ENCODE measurements around the gene ZNF423. TPM values are rescaled to one million over a fixed set of nuclear protein-coding genes. Genes with fewer than 3 reads are reported as not detected.

ZNF423 gene
- total RNA-seq, 1 donor from 2014 or later = 10.7 TPM

DNA sequence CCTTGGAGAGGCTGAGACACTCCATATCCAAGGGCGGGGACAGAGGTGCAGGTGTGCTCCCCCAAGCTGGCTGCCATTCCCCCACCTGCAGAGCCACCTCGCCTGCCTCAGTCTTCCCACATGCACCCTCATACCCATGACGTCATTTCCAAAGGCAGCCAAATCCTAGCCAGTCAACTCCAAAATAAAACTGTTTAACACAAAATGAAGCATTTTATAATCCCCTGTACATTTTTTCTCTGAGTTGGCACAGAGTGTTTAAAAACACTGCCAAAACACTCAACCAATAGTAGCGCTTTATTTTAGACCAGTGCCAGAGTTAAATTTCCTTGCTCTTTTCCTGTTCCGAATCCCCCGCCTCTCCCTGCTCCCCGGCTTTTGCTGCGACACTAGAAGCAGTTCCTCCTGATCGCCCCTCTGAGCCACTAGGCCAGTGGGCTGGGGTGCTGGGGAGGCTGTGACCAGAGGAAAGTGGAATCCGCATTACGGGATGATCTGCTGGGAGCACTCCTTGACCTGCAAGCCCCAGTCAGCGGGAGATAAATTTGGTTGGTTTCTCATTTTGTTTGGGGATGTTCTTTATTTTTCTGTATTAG is 139.5 kb downstream of the ZNF423 start:
- ATAC-seq = no peak
- no peak for DNase-seq
- Histone ChIP-seq H3K4me1 (no peaks in the 10 kb centered on the region), H3K4me3 (no peak overlapping the region), H3K36me3 (no peaks in the 10 kb centered on the region), H3K27ac (no peak overlapping the region), H3K27me3 (ENCODE audit: low read depth) (no peaks in the 10 kb centered on the region), H3K9me3 (no peaks in the 10 kb centered on the region)
- intact Hi-C loops (cut with DNase I) = no loop called here
- no peak for TF ChIP-seq CTCF (IDR thresholded peaks at IDR 0.05)

DNA sequence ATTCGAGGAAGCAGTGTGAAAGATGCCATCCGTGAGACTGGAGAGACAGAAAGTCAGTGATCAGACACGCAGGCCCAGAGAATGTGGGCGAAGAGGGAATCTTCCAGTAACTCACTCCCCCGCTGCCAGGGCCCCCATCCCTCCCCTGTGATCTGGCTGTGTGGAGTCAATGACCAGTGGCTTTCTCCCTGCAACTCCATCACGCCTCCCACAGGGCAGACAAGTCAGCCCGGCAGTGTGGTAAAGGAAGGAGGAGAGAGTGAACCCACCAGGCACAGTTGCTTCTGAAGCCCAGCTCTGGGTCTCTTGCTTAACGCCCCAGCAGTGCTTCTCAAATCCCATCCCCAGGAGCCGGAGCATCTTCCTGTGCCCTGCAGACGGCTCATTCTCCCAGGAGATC is 142.1 kb downstream of the ZNF423 start:
- Histone ChIP-seq H3K27me3 (ENCODE audit: low read depth) (no peaks in the 10 kb centered on the region), H3K9me3 (no peaks in the 10 kb centered on the region), H3K27ac (no peak overlapping the region), H3K36me3 (no peaks in the 10 kb centered on the region), H3K4me3 (no peak overlapping the region), H3K4me1 (no peaks in the 10 kb centered on the region)
- DNase-seq = no peak
- TF ChIP-seq CTCF (IDR thresholded peaks at IDR 0.05) = no peak
- ATAC-seq = no peak
- intact Hi-C loops (cut with DNase I) = no loop called here

DNA sequence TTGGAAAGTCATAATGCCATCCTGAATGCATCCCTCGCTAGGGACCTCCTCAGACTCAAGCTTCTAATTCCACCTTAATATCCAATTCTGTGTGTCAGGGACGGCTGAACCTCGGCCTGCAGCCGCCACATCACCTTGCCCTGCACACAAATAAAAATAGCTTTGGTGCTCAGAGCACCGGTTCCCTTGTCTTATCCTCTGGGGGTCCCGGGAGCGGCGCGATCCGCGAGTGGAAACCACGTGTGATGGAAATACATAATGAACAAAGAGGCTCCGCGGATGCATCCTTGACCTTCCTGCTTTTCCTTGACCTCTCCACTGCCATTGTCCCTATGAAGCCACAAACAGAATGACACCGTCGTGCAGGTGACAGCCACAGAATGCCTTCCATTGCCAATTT is 143.4 kb downstream of the ZNF423 start:
- Histone ChIP-seq H3K9me3 (no peaks in the 10 kb centered on the region), H3K4me1 (no peaks in the 10 kb centered on the region), H3K27ac (no peak overlapping the region), H3K36me3 (no peaks in the 10 kb centered on the region), H3K27me3 (ENCODE audit: low read depth) (no peaks in the 10 kb centered on the region), H3K4me3 (no peak overlapping the region)
- ATAC-seq = no peak
- DNase-seq = no peak
- intact Hi-C loops (cut with DNase I) = no loop called here
- no peak for TF ChIP-seq CTCF (IDR thresholded peaks at IDR 0.05)

DNA sequence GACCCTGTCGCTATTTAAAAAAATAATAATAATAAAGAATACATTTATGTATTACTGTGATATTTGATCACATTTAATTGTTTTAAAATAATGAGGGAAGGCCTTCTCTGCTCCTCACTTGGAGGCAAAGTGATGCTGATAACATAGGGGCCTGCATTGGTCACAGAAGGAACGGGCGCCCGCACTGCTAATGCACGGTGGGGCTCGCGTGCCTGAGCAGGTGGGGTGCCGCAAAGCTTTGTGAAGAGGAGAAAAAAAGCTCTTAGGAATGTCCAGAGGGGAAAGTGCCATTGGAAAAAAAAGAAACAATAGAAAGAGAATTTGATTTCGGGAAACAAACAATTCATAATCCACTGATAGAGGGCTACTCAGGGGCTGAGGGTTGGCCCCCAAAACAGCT is 143.8 kb downstream of the ZNF423 start:
- H3K4me3 ChIP-seq = no peak overlapping the region
- no peaks in the 10 kb centered on the region for H3K27me3 ChIP-seq (ENCODE audit: low read depth)
- H3K36me3 ChIP-seq = no peaks in the 10 kb centered on the region
- H3K27ac ChIP-seq = no peak overlapping the region
- no peaks in the 10 kb centered on the region for H3K4me1 ChIP-seq
- intact Hi-C loops (cut with DNase I) = no loop called here
- ATAC-seq (no peak), DNase-seq (no peak)
- TF ChIP-seq CTCF (IDR thresholded peaks at IDR 0.05) = no peak
- H3K9me3 ChIP-seq = no peaks in the 10 kb centered on the region

- Histone ChIP-seq H3K4me3 (no peak overlapping the region), H3K9me3 (no peaks in the 10 kb centered on the region), H3K36me3 (no peaks in the 10 kb centered on the region), H3K27me3 (ENCODE audit: low read depth) (no peaks in the 10 kb centered on the region), H3K27ac (no peak overlapping the region), H3K4me1 (no peaks in the 10 kb centered on the region)
- TF ChIP-seq CTCF (IDR thresholded peaks at IDR 0.05) = no peak
- intact Hi-C loops (cut with DNase I) = no loop called here
- DNase-seq (no peak), ATAC-seq (no peak)
Observed at GRCh38 chr16:49709057-49709456, 146.9 kb downstream of the ZNF423 start.

DNA sequence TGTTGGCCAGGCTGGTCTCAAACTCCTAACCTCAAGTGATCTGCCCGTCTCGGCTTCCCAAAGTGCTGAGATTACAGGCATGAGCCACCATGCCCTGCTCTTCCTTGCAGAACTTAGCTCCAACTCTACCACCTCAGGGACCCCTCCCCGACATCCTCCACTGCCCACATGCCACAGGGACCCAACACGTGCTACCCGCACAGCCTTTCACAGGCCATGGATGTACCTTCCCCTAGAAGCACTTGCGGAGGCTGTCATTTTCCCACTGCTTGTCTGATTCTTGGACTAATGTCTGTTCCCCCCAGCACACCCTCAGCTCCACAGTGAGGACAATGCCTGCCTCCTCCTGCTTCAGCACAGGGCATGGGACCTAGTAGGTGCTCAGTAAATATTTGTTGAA is 147.4 kb downstream of the ZNF423 start:
- intact Hi-C loops (cut with DNase I) = no loop called here
- H3K27ac ChIP-seq = no peak overlapping the region
- TF ChIP-seq CTCF (IDR thresholded peaks at IDR 0.05) = no peak
- H3K36me3 ChIP-seq = no peaks in the 10 kb centered on the region
- no peaks in the 10 kb centered on the region for H3K27me3 ChIP-seq (ENCODE audit: low read depth)
- H3K9me3 ChIP-seq = no peaks in the 10 kb centered on the region
- no peak overlapping the region for H3K4me3 ChIP-seq
- DNase-seq (no peak), ATAC-seq (no peak)
- no peaks in the 10 kb centered on the region for H3K4me1 ChIP-seq
